BLaER1 treated with 17β-estradiol and CSF1 and Interleukin-3, amounts not matched to agents 10 nM and 100 nM (cell line): Measurements from ENCODE around the gene DEFB128.

Source experiments
- H3K27ac ChIP-seq, 11 experiments: shearing (Covaris generic); formaldehyde crosslinking; 2 replicates each; pipeline ENCODE4 v1.8.1; 2022
- H3K27me3 ChIP-seq, 11 experiments: shearing (Covaris generic); formaldehyde crosslinking; 2 replicates each; pipeline ENCODE4 v1.8.1; 2022
- H3K36me3 ChIP-seq, 11 experiments: shearing (Covaris generic); formaldehyde crosslinking; 2 replicates each; pipeline ENCODE4 v1.8.1; 2022
- H3K4me1 ChIP-seq, 10 experiments: shearing (Covaris generic); formaldehyde crosslinking; 2 replicates each; pipeline ENCODE4 v1.8.1; 2022
- H3K4me2 ChIP-seq, 11 experiments: shearing (Covaris generic); formaldehyde crosslinking; 2 replicates each; pipeline ENCODE4 v1.8.1; 2022
- H3K4me3 ChIP-seq, 10 experiments: shearing (Covaris generic); formaldehyde crosslinking; 2 replicates each; pipeline ENCODE4 v1.8.1; 2022
- H3K9ac ChIP-seq, 11 experiments: shearing (Covaris generic); formaldehyde crosslinking; 2 replicates each; pipeline ENCODE4 v1.8.1; 2022
- H3K9me3 ChIP-seq, 11 experiments: shearing (Covaris generic); formaldehyde crosslinking; replicated peaks in 1 of 11; 2 replicates each; pipeline ENCODE4 v1.8.1; 2022
- H4K20me1 ChIP-seq, 11 experiments: shearing (Covaris generic); formaldehyde crosslinking; 2 replicates each; pipeline ENCODE4 v1.8.1; 2022
- Cebpa-rat ChIP-seq, 11 experiments: shearing (Covaris generic); IDR thresholded peaks; 2 replicates each; pipeline ENCODE4 v1.8.1; 2022

The DEFB128 gene

GRCh38 chr20:187733-188132 is 1.8 kb downstream of the DEFB128 start:
- Histone ChIP-seq H3K4me3 (no peak overlapping the region), H3K4me1 (no peaks in the 10 kb centered on the region), H3K27ac (no peak overlapping the region), H3K4me2 (no peak overlapping the region), H3K9ac (no peak overlapping the region), H4K20me1 (no peaks in the 10 kb centered on the region), H3K9me3 (peaks cover 18 to 39% (median 30%) of the 10 kb centered on the region in 11 experiments), H3K36me3 (no peaks in the 10 kb centered on the region), H3K27me3 (no peaks in the 10 kb centered on the region)
- TF ChIP-seq Cebpa-rat (IDR thresholded peaks at IDR 0.05) = no peak

DNA sequence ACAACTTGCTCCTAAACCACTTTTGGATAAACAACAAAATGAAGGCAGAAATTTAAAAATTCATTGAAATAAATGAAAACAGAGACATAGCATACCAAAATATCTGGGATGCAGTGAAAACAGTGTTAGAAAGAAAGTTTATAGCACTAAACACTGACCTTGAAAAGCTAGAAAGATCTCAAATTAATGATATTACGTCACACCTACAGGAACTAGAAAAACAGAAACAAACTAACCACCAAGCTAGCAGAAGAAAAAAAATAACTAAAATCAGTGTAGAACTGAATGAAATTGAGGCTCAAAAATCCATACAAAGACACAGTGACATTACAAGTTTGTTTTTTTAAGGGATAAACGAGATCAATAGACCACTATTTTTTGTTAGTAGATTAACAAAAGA is 5.2 kb downstream of the DEFB128 start:
- H3K4me2 ChIP-seq = no peak overlapping the region
- TF ChIP-seq Cebpa-rat (IDR thresholded peaks at IDR 0.05) = no peak
- H3K9ac ChIP-seq = no peak overlapping the region
- no peaks in the 10 kb centered on the region for H3K27me3 ChIP-seq
- H3K27ac ChIP-seq = no peak overlapping the region
- no peaks in the 10 kb centered on the region for H3K36me3 ChIP-seq
- H4K20me1 ChIP-seq = no peaks in the 10 kb centered on the region
- peaks cover 0 to 20% (median 10%) of the 10 kb centered on the region in 11 experiments; a peak in 10 of 22 replicates for H3K9me3 ChIP-seq
- H3K4me1 ChIP-seq = no peaks in the 10 kb centered on the region
- no peak overlapping the region for H3K4me3 ChIP-seq

GRCh38 chr20:168876-169275 is 20.6 kb downstream of the DEFB128 start:
- Histone ChIP-seq H3K4me2 (no peak overlapping the region), H3K4me1 (no peaks in the 10 kb centered on the region), H3K9ac (no peak overlapping the region), H3K4me3 (no peak overlapping the region), H3K27me3 (no peaks in the 10 kb centered on the region), H3K27ac (no peak overlapping the region), H4K20me1 (no peaks in the 10 kb centered on the region), H3K9me3 (no peaks in the 10 kb centered on the region), H3K36me3 (no peaks in the 10 kb centered on the region)
- TF ChIP-seq Cebpa-rat (IDR thresholded peaks at IDR 0.05) = no peak

GRCh38 chr20:164618-165017 is 24.9 kb downstream of the DEFB128 start:
- Histone ChIP-seq H3K4me2 (no peak overlapping the region), H3K9ac (no peak overlapping the region), H3K4me3 (no peak overlapping the region), H3K27me3 (no peaks in the 10 kb centered on the region), H3K36me3 (no peaks in the 10 kb centered on the region), H4K20me1 (no peaks in the 10 kb centered on the region), H3K4me1 (no peaks in the 10 kb centered on the region), H3K9me3 (no peaks in the 10 kb centered on the region), H3K27ac (no peak overlapping the region)
- TF ChIP-seq Cebpa-rat (IDR thresholded peaks at IDR 0.05) = no peak

GRCh38 chr20:157154-157553 is 32.4 kb downstream of the DEFB128 start, which contains the start of gene DEFB127:
Gene DEFB127, plus strand, starts transcription at chr20:157454. Its CDS starts 91 bp downstream, at chr20:157545.
- Histone ChIP-seq H3K4me2 (peak within 1 kb of the TSS in 7 of 11 experiments; percentile 18 to 47 (median 35); a peak in 9 of 22 replicates), H4K20me1 (no peaks in the 10 kb centered on the region), H3K27ac (no peak within 1 kb of the TSS), H3K4me3 (no peak within 1 kb of the TSS), H3K27me3 (no peaks in the 10 kb centered on the region), H3K4me1 (peaks cover 0 to 8% (median 5%) of the 10 kb centered on the region in 10 experiments; a peak in 10 of 20 replicates), H3K9ac (no peak within 1 kb of the TSS), H3K36me3 (no peaks in the 10 kb centered on the region), H3K9me3 (no peaks in the 10 kb centered on the region)
- no peak for TF ChIP-seq Cebpa-rat (IDR thresholded peaks at IDR 0.05)

GRCh38 chr20:152131-152530 is 37.4 kb downstream of the DEFB128 start:
- no peaks in the 10 kb centered on the region for H3K36me3 ChIP-seq
- no peak overlapping the region for H3K27ac ChIP-seq
- H3K4me3 ChIP-seq = no peak overlapping the region
- H3K27me3 ChIP-seq = no peaks in the 10 kb centered on the region
- H3K4me2 ChIP-seq = no peak overlapping the region
- TF ChIP-seq Cebpa-rat (IDR thresholded peaks at IDR 0.05) = no peak
- H3K9me3 ChIP-seq = no peaks in the 10 kb centered on the region
- no peaks in the 10 kb centered on the region for H4K20me1 ChIP-seq
- H3K4me1 ChIP-seq = peaks cover 0 to 4% (median 2%) of the 10 kb centered on the region in 10 experiments; a peak in 10 of 20 replicates
- no peak overlapping the region for H3K9ac ChIP-seq

GRCh38 chr20:145877-146276 is 43.6 kb downstream of the DEFB128 start:
- Histone ChIP-seq H3K4me2 (no peak overlapping the region), H4K20me1 (no peaks in the 10 kb centered on the region), H3K4me1 (no peaks in the 10 kb centered on the region), H3K9ac (no peak overlapping the region), H3K4me3 (no peak overlapping the region), H3K9me3 (no peaks in the 10 kb centered on the region), H3K27me3 (no peaks in the 10 kb centered on the region; a peak in 1 of 22 replicates), H3K27ac (no peak overlapping the region), H3K36me3 (no peaks in the 10 kb centered on the region)
- TF ChIP-seq Cebpa-rat (IDR thresholded peaks at IDR 0.05) = no peak

- H3K27ac ChIP-seq = no peak within 1 kb of the TSS
- no peak within 1 kb of the TSS for H3K4me2 ChIP-seq
- H3K9ac ChIP-seq = no peak within 1 kb of the TSS
- peaks cover 6 to 11% (median 10%) of the 10 kb centered on the region in 11 experiments; a peak in 19 of 22 replicates for H3K9me3 ChIP-seq
- H3K27me3 ChIP-seq = no peaks in the 10 kb centered on the region; a peak in 1 of 22 replicates
- no peaks in the 10 kb centered on the region for H3K4me1 ChIP-seq
- H3K36me3 ChIP-seq = no peaks in the 10 kb centered on the region
- TF ChIP-seq Cebpa-rat (IDR thresholded peaks at IDR 0.05) = no peak
- no peaks in the 10 kb centered on the region for H4K20me1 ChIP-seq
- H3K4me3 ChIP-seq = no peak within 1 kb of the TSS
These were observed 47.2 kb downstream of the DEFB128 start, which contains the start of gene DEFB126 for GRCh38 chr20:142290-142689. Gene DEFB126, plus strand, starts transcription at chr20:142590. Its CDS starts 39 bp downstream, at chr20:142629.
